SK-N-SH (cell line): ENCODE measurements around the gene SEMA4D. TPM values are rescaled to one million over a fixed set of nuclear protein-coding genes. Genes with fewer than 3 reads are reported as not detected.

Experiments
- CTCF ChIA-PET: fragments of 300-600, 350-600 bp; formaldehyde crosslinking; extraction: SDS; loops from one replicate; lab custom pipeline; 2021; lab: Yijun Ruan, JAX
- POLR2A ChIA-PET: fragments of 350-600 bp; sonication (Branson Sonifier 250); formaldehyde crosslinking; extraction: SDS; loops from one replicate; lab custom pipeline; 2020; ENCODE audit warnings: antibody characterized with exemption, inconsistent platforms; lab: Yijun Ruan, JAX
- DNase-seq: peaks from one replicate; pipeline ENCODE4 v3.0.0; 2012
- H2AFZ ChIP-seq: fragments of 200-600 bp; sonication (generic); 2 replicates; pipeline ENCODE4 v1.8.1; 2016; ENCODE audit warnings: antibody characterized with exemption, mild to moderate bottlenecking, low read depth
- H3F3A ChIP-seq: fragments of 200-600 bp; sonication (generic); replicated peaks from 2 replicates; pipeline ENCODE3; 2016; ENCODE audit warnings: antibody characterized with exemption, mild to moderate bottlenecking; ENCODE audit not compliant: insufficient read depth
- H3K27ac ChIP-seq, 2 experiments: fragments of 200-500 bp in 1 of 2; fragments of 200-600 bp in 1 of 2; sonication (Bioruptor generic) in 1 of 2; sonication (generic), shearing (Covaris generic) in 1 of 2; 2 replicates each; pipeline versions ENCODE4 v1.5.1 to v1.6.1; 2014 to 2016; ENCODE audit warnings: low read depth in 2 of 2, inconsistent platforms in 1 of 2, low read length in 1 of 2, mild to moderate bottlenecking in 1 of 2, mixed read lengths in 1 of 2
- H3K27me3 ChIP-seq: fragments of 200-600 bp; sonication (generic), shearing (Covaris generic); 2 replicates; pipeline ENCODE4 v1.6.1; 2016; ENCODE audit warnings: mixed run types; ENCODE audit not compliant: insufficient read depth
- H3K36me3 ChIP-seq, 2 experiments: fragments of 200-500 bp in 1 of 2; fragments of 200-600 bp in 1 of 2; sonication (Bioruptor generic) in 1 of 2; sonication (generic) in 1 of 2; replicated peaks in 1 of 2; 2 replicates each; pipeline versions ENCODE3 to v1.5.1; 2014 to 2016; ENCODE audit warnings: low read length in 1 of 2, mild to moderate bottlenecking in 1 of 2; ENCODE audit not compliant: insufficient read depth in 2 of 2, control insufficient read depth in 1 of 2
- H3K4me1 ChIP-seq, 2 experiments: fragments of 200-500 bp in 1 of 2; fragments of 200-600 bp in 1 of 2; sonication (Bioruptor generic) in 1 of 2; sonication (generic), shearing (Covaris generic) in 1 of 2; 2 replicates each; pipeline versions ENCODE4 v1.5.1 to v1.6.1; 2014 to 2016; ENCODE audit warnings: low read depth in 1 of 2, low read length in 1 of 2, mixed run types in 1 of 2; ENCODE audit not compliant: insufficient read depth in 2 of 2, control insufficient read depth in 1 of 2
- H3K4me2 ChIP-seq: fragments of 200-600 bp; sonication (generic), shearing (Covaris generic); 2 replicates; pipeline ENCODE4 v1.6.1; 2017; ENCODE audit warnings: mixed run types
- H3K4me3 ChIP-seq, 2 experiments: fragments of 200-500 bp in 1 of 2; fragments of 200-600 bp in 1 of 2; sonication (Bioruptor generic) in 1 of 2; sonication (generic), shearing (Covaris generic) in 1 of 2; 2 replicates each; pipeline versions ENCODE4 v1.5.1 to v1.8.1; 2014 to 2016; ENCODE audit warnings: low read depth in 2 of 2, inconsistent platforms in 1 of 2, low read length in 1 of 2, mild to moderate bottlenecking in 1 of 2, mixed read lengths in 1 of 2, moderate library complexity in 1 of 2
- H3K79me2 ChIP-seq: fragments of 200-600 bp; sonication (generic); 2 replicates; pipeline ENCODE4 v1.8.1; 2017; ENCODE audit warnings: mild to moderate bottlenecking; ENCODE audit not compliant: insufficient read depth
- H3K9ac ChIP-seq: fragments of 200-600 bp; sonication (generic); 2 replicates; pipeline ENCODE4 v1.6.1; 2017; ENCODE audit warnings: mixed run types
- H3K9me2 ChIP-seq: fragments of 200-600 bp; sonication (generic); 2 replicates; pipeline ENCODE4 v1.6.1; 2017; ENCODE audit warnings: mixed run types
- H3K9me3 ChIP-seq: fragments of 200-600 bp; sonication (generic); 2 replicates; pipeline ENCODE4 v1.6.1; 2017; ENCODE audit warnings: mixed run types, mild to moderate bottlenecking, moderate library complexity
- H4K20me1 ChIP-seq: fragments of 200-600 bp; sonication (generic); 2 replicates; pipeline ENCODE4 v1.6.1; 2017; ENCODE audit warnings: mild to moderate bottlenecking, mixed run types; ENCODE audit not compliant: insufficient read depth
- GABPA ChIP-seq: IDR thresholded peaks from 2 replicates; pipeline ENCODE4 v1.4.0; 2012; ENCODE audit warnings: low read depth, mild to moderate bottlenecking
- GATA2 ChIP-seq: sonication (generic); formaldehyde crosslinking; IDR thresholded peaks from 2 replicates; pipeline ENCODE4 v1.5.0; 2020; ENCODE audit warnings: mild to moderate bottlenecking, missing genetic modification reagents
- MEF2A ChIP-seq: IDR thresholded peaks from 2 replicates; pipeline ENCODE4 v1.4.0; 2012; ENCODE audit warnings: low read depth, borderline replicate concordance
- MXI1 ChIP-seq: IDR thresholded peaks from 2 replicates; pipeline ENCODE4 v1.6.1; 2012; ENCODE audit warnings: mild to moderate bottlenecking, low read depth, low read length, improper control_type of control experiment
- RFX5 ChIP-seq: IDR thresholded peaks from 2 replicates; pipeline ENCODE4 v1.6.1; 2012; ENCODE audit warnings: mild to moderate bottlenecking, improper control_type of control experiment, low read length
- RXRA ChIP-seq: IDR thresholded peaks from 2 replicates; pipeline ENCODE4 v1.4.0; 2012; ENCODE audit warnings: low read depth, mild to moderate bottlenecking, borderline replicate concordance
- WGBS: methylation state at CpG from one replicate; pipeline ENCODE4 v1.1.6; 2017; ENCODE audit warnings: low lambda C conversion rate; 5-methylcytosine and 5-hydroxymethylcytosine counted together
- polyA plus RNA-seq, 3 experiments: library from polyadenylated mRNA; depleted of rRNA; stranded (reverse); fragments of >200 nt; gene quantifications; 2 replicates each; pipeline ENCODE4 v1.2.3, GENCODE V29; 2012
- TF ChIP-seq, protein P1 (sequence below): fragments of 200-600 bp; sonication (generic); IDR thresholded peaks from 2 replicates; pipeline ENCODE4 v1.6.1; 2017; ENCODE audit warnings: antibody characterized with exemption, mild to moderate bottlenecking, moderate library complexity
- TF ChIP-seq, protein P2 (sequence below): IDR thresholded peaks from 2 replicates; pipeline ENCODE4; 2012
- TF ChIP-seq, protein P3 (sequence below): IDR thresholded peaks from 2 replicates; pipeline ENCODE4 v1.6.1; 2012; ENCODE audit warnings: mild to moderate bottlenecking, low read depth, low read length, moderate library complexity
- TF ChIP-seq, protein P4 (sequence below): IDR thresholded peaks from 2 replicates; pipeline ENCODE4 v1.4.0; 2012; ENCODE audit warnings: low read depth, borderline replicate concordance
- TF ChIP-seq, protein P5 (sequence below): IDR thresholded peaks from 2 replicates; pipeline ENCODE4 v1.4.0; 2012; ENCODE audit warnings: low read depth

The SEMA4D gene
- polyA plus RNA-seq, 1 of the 3 experiments (the other 2 are of a cell fraction) = 4.8 TPM

DNA sequence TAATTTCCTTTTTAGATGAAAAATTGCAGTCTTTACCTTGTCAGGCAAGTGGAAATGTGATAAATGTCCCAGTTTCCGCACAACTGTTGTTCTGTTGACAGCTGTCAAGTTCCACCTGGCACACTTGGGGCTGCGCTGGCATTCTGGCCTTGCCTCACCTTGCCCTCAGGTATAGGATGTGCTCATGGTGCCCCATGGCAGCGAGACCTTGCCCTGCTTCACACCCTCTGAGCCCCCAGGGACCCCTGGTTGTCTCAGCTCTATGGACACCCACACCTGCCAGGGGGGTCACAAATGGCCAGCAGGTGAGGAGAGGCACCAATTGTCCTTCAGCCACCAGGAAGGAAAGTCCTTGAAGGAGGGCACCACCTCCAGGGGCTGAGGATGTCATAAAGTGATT lies 37.5 kb upstream of the SEMA4D start:
- H3F3A ChIP-seq = no peaks in the 10 kb centered on the region
- no peak overlapping the region for H3K4me3 ChIP-seq
- no peaks in the 10 kb centered on the region for H3K79me2 ChIP-seq
- H3K27me3 ChIP-seq = no peaks in the 10 kb centered on the region
- no peak overlapping the region for H2AFZ ChIP-seq
- peaks cover 0 to 47% of the 10 kb centered on the region in 2 experiments; a peak in 1 of 4 replicates for H3K4me1 ChIP-seq
- no peak for TF ChIP-seq MEF2A
- no peak for TF ChIP-seq GABPA
- TF ChIP-seq, protein P1, sequence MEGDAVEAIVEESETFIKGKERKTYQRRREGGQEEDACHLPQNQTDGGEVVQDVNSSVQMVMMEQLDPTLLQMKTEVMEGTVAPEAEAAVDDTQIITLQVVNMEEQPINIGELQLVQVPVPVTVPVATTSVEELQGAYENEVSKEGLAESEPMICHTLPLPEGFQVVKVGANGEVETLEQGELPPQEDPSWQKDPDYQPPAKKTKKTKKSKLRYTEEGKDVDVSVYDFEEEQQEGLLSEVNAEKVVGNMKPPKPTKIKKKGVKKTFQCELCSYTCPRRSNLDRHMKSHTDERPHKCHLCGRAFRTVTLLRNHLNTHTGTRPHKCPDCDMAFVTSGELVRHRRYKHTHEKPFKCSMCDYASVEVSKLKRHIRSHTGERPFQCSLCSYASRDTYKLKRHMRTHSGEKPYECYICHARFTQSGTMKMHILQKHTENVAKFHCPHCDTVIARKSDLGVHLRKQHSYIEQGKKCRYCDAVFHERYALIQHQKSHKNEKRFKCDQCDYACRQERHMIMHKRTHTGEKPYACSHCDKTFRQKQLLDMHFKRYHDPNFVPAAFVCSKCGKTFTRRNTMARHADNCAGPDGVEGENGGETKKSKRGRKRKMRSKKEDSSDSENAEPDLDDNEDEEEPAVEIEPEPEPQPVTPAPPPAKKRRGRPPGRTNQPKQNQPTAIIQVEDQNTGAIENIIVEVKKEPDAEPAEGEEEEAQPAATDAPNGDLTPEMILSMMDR = no peak
- TF ChIP-seq, protein P2, sequence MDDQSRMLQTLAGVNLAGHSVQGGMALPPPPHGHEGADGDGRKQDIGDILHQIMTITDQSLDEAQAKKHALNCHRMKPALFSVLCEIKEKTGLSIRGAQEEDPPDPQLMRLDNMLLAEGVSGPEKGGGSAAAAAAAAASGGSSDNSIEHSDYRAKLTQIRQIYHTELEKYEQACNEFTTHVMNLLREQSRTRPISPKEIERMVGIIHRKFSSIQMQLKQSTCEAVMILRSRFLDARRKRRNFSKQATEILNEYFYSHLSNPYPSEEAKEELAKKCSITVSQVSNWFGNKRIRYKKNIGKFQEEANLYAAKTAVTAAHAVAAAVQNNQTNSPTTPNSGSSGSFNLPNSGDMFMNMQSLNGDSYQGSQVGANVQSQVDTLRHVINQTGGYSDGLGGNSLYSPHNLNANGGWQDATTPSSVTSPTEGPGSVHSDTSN = no peak
- TF ChIP-seq, protein P3, sequence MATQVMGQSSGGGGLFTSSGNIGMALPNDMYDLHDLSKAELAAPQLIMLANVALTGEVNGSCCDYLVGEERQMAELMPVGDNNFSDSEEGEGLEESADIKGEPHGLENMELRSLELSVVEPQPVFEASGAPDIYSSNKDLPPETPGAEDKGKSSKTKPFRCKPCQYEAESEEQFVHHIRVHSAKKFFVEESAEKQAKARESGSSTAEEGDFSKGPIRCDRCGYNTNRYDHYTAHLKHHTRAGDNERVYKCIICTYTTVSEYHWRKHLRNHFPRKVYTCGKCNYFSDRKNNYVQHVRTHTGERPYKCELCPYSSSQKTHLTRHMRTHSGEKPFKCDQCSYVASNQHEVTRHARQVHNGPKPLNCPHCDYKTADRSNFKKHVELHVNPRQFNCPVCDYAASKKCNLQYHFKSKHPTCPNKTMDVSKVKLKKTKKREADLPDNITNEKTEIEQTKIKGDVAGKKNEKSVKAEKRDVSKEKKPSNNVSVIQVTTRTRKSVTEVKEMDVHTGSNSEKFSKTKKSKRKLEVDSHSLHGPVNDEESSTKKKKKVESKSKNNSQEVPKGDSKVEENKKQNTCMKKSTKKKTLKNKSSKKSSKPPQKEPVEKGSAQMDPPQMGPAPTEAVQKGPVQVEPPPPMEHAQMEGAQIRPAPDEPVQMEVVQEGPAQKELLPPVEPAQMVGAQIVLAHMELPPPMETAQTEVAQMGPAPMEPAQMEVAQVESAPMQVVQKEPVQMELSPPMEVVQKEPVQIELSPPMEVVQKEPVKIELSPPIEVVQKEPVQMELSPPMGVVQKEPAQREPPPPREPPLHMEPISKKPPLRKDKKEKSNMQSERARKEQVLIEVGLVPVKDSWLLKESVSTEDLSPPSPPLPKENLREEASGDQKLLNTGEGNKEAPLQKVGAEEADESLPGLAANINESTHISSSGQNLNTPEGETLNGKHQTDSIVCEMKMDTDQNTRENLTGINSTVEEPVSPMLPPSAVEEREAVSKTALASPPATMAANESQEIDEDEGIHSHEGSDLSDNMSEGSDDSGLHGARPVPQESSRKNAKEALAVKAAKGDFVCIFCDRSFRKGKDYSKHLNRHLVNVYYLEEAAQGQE = no peak
- no peak overlapping the region for H3K4me2 ChIP-seq
- WGBS = 37% methylated on average over 3 of the region's 3 CpGs
- no peaks in the 10 kb centered on the region for H3K9me2 ChIP-seq
- H3K27ac ChIP-seq = no peak overlapping the region
- ChIA-PET CTCF (interaction anchor here (1.8 kb wide), 1 partner anchor 13 kb away, joined by 7 read pairs; no protein-coding TSS in a partner anchor), POLR2A (no interaction called here)
- no peak overlapping the region for H3K9ac ChIP-seq
- no peak for DNase-seq
- no peaks in the 10 kb centered on the region for H3K36me3 ChIP-seq
- H4K20me1 ChIP-seq = no peaks in the 10 kb centered on the region
- no peaks in the 10 kb centered on the region for H3K9me3 ChIP-seq

DNA sequence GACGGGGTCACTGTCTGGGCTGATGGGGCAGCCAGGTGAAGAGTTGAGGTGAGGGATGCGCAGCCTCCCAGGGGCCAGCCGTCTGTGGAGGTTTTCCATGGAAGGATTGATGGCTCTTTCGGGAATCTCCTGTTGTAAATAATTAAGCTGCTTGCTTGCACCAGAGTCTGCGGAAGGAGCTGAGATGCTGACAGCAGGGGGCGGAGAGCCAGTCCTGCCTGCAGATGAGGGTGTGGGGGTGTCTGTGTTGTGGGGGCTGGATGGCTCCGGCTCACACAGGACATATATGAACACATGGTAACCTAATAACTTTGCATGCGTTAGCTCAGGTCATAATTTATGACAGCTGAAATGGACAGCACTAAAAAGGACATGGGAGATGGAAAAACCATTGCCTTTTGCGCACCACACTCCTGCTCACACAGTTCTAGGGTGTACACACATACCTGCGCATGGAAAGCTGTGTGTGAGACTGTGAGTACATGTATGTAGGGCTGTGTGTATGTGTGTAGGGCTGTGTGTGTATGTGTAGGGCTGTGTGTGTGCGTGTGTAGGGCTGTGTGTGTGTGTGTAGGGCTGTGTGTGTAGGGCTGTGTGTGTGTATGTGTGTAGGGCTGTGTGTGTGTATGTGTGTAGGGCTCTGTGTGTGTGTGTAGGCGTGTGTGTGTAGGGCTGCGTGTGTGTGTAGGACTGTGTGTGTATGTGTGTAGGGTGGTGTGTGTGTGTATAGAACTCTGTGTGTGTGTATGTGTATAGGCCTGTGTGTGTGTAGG lies 36.8 kb upstream of the SEMA4D start:
- ChIA-PET CTCF (interaction anchor here (1.8 kb wide), 1 partner anchor 14 kb away, joined by 7 read pairs; no protein-coding TSS in a partner anchor), POLR2A (interaction anchor here (0.6 to 1.1 kb wide), 2 partner anchors 18 to 74 kb away, joined by 3 to 5 read pairs; no protein-coding TSS in a partner anchor)
- no peaks in the 10 kb centered on the region for H3K79me2 ChIP-seq
- H3K9me3 ChIP-seq = no peaks in the 10 kb centered on the region
- H2AFZ ChIP-seq = no peak overlapping the region
- H4K20me1 ChIP-seq = no peaks in the 10 kb centered on the region
- no peaks in the 10 kb centered on the region for H3K9me2 ChIP-seq
- no peak overlapping the region for H3K4me2 ChIP-seq
- no peak overlapping the region for H3K9ac ChIP-seq
- H3K27me3 ChIP-seq = no peaks in the 10 kb centered on the region
- H3K4me1 ChIP-seq = peaks cover 0 to 47% of the 10 kb centered on the region in 2 experiments; a peak in 1 of 4 replicates
- no peak overlapping the region for H3K4me3 ChIP-seq
- no peaks in the 10 kb centered on the region for H3F3A ChIP-seq
- no peak for DNase-seq
- WGBS = 73% methylated on average over 13 of the region's 13 CpGs
- no peak overlapping the region for H3K27ac ChIP-seq
- no peaks in the 10 kb centered on the region for H3K36me3 ChIP-seq
- TF ChIP-seq, protein P4, sequence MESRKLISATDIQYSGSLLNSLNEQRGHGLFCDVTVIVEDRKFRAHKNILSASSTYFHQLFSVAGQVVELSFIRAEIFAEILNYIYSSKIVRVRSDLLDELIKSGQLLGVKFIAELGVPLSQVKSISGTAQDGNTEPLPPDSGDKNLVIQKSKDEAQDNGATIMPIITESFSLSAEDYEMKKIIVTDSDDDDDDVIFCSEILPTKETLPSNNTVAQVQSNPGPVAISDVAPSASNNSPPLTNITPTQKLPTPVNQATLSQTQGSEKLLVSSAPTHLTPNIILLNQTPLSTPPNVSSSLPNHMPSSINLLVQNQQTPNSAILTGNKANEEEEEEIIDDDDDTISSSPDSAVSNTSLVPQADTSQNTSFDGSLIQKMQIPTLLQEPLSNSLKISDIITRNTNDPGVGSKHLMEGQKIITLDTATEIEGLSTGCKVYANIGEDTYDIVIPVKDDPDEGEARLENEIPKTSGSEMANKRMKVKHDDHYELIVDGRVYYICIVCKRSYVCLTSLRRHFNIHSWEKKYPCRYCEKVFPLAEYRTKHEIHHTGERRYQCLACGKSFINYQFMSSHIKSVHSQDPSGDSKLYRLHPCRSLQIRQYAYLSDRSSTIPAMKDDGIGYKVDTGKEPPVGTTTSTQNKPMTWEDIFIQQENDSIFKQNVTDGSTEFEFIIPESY = no peak
- TF ChIP-seq RXRA (no peak), MXI1 (no peak), RFX5 (no peak), GATA2 (CRISPR knock-in tag) (no peak)
- TF ChIP-seq, protein P5, sequence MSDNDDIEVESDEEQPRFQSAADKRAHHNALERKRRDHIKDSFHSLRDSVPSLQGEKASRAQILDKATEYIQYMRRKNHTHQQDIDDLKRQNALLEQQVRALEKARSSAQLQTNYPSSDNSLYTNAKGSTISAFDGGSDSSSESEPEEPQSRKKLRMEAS = no peak
- TF ChIP-seq, protein P3 = no peak
